ENCODE measurements around the gene MESP1.

- TF ChIP-seq POLR2A (IDR thresholded peaks at IDR 0.05; ENCODE audit: low read length) (no peak), GATA1 (IDR thresholded peaks at IDR 0.05; ENCODE audit: low read depth, low read length) (no peak)
Observed at GRCh38 chr15:89785064-89785773, 34.2 kb upstream of the MESP1 start.
